ENCODE results near the gene CRACDL. TPM values are rescaled to one million over a fixed set of nuclear protein-coding genes. Genes with fewer than 3 reads are reported as not detected.
A peak's percentile ranks its signal among the peaks of the same experiment; 100 is the strongest.

Gene CRACDL
- total RNA-seq, 1 experiment from 2014 or later, result 1.1 TPM

DNA sequence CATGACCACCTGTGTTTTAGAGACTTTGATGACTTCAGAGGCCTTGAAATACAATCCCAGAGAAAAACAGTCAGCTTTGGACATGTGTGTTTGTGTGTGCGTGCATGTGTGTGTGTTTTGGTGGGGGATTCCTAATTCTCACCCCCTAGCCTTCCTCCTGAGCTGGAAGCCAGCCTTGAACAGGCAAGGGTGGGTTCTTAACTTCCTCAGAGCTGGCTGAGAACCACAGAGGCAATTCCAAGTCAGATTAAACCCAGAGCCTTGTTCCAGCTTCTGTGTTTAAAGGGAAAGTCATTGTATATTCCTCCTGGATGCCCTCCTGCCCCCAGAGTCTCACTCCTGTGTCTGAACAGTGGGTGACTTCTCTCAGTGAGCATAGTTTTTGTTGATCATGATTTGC, 159.9 kb downstream of the CRACDL start:
- peaks cover 15% of the 10 kb centered on the region for H3K4me1 ChIP-seq
- no TSS peak for BruUV-seq (replicated peaks)
- peaks cover 20% of the 10 kb centered on the region for H3K4me1 Mint-ChIP-seq (ENCODE audit: low read depth, unreplicated experiment)
- ChIA-PET POLR2A (no interaction called here), CTCF (interaction anchor here (1.6 kb wide), 1 partner anchor 127 kb away, joined by 5 read pairs; no protein-coding TSS in a partner anchor)
- no peak overlapping the region for H3K27ac Mint-ChIP-seq (ENCODE audit: unreplicated experiment)
- H3K36me3 Mint-ChIP-seq (ENCODE audit: insufficient read depth, unreplicated experiment), result no peaks in the 10 kb centered on the region
- H3K27me3 ChIP-seq (replicated peaks; ENCODE audit: control insufficient read depth, insufficient read depth, low read length), result no peaks in the 10 kb centered on the region
- no peaks in the 10 kb centered on the region for H3K27me3 Mint-ChIP-seq (ENCODE audit: insufficient read depth, unreplicated experiment)
- no peak overlapping the region for H3K4me3 ChIP-seq (ENCODE audit: low read depth, low read length)
- no peaks in the 10 kb centered on the region for H3K9me3 Mint-ChIP-seq (ENCODE audit: unreplicated experiment)
- intact Hi-C loops (cut with micrococcal nuclease; ENCODE audit: unreplicated experiment), result no loop called here
- no peaks in the 10 kb centered on the region for H3K9me3 ChIP-seq
- DNase-seq, result no peak
- H3K4me3 Mint-ChIP-seq (ENCODE audit: unreplicated experiment), result no peak overlapping the region
- H3K36me3 ChIP-seq (ENCODE audit: control insufficient read depth, insufficient read depth, low read length), result no peaks in the 10 kb centered on the region
- TF ChIP-seq, protein P1, sequence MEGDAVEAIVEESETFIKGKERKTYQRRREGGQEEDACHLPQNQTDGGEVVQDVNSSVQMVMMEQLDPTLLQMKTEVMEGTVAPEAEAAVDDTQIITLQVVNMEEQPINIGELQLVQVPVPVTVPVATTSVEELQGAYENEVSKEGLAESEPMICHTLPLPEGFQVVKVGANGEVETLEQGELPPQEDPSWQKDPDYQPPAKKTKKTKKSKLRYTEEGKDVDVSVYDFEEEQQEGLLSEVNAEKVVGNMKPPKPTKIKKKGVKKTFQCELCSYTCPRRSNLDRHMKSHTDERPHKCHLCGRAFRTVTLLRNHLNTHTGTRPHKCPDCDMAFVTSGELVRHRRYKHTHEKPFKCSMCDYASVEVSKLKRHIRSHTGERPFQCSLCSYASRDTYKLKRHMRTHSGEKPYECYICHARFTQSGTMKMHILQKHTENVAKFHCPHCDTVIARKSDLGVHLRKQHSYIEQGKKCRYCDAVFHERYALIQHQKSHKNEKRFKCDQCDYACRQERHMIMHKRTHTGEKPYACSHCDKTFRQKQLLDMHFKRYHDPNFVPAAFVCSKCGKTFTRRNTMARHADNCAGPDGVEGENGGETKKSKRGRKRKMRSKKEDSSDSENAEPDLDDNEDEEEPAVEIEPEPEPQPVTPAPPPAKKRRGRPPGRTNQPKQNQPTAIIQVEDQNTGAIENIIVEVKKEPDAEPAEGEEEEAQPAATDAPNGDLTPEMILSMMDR (IDR thresholded peaks at IDR 0.05; ENCODE audit: insufficient read depth in 1 of 2, low read depth in 1 of 2, low read length in 1 of 2, severe bottlenecking in 1 of 2, unreplicated experiment in 1 of 2), result no peak

DNA sequence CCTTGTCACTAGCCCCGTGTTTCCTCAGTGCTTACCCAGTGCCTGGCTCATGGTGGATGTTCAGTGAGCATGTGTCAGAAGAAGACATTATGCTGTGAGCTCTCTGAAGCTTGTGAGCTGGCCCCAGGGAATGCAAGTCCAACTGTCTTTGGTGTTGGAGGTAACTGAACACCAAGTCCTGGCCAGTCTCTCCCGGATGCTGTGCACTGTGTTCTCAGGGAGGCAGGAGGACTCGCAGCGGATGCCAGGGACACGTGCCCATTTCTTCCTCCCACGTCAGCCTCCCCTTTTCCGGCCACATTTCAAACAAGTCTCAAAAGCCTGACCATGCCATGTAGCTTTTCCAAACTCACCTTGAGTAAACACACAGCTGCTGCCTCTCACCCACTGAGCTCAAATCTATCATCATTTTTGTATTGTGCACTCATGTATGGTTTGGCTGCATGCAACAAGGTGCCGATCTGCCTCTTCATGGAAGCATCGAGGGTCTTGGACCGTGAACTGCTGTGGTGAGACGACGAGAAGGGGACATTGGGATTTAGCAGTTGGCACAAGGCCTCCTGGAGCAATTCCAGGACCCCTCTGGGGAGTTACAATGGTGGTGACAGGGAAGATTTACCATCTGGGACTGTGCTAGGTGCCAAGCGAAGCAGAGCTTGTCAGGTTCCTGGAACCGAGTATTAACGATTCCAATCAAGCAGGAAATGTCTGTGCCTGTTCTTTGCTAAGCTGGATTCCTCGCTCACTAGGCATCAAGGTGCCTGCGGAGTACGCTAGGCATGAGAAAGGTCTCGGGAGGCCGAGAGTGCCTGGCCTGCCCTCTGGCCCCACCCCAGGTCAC, 160.7 kb downstream of the CRACDL start:
- no TSS peak for BruUV-seq (replicated peaks)
- Mint-ChIP-seq H3K4me3 (ENCODE audit: unreplicated experiment) (no peak overlapping the region), H3K4me1 (ENCODE audit: low read depth, unreplicated experiment) (peaks cover 24% of the 10 kb centered on the region), H3K9me3 (ENCODE audit: unreplicated experiment) (no peaks in the 10 kb centered on the region), H3K36me3 (ENCODE audit: insufficient read depth, unreplicated experiment) (no peaks in the 10 kb centered on the region), H3K27ac (ENCODE audit: unreplicated experiment) (peak overlapping the region; percentile 14), H3K27me3 (ENCODE audit: insufficient read depth, unreplicated experiment) (no peaks in the 10 kb centered on the region)
- Histone ChIP-seq H3K4me3 (ENCODE audit: low read depth, low read length) (no peak overlapping the region), H3K4me1 (peaks cover 15% of the 10 kb centered on the region), H3K27me3 (replicated peaks; ENCODE audit: control insufficient read depth, insufficient read depth, low read length) (no peaks in the 10 kb centered on the region), H3K36me3 (ENCODE audit: control insufficient read depth, insufficient read depth, low read length) (no peaks in the 10 kb centered on the region), H3K9me3 (no peaks in the 10 kb centered on the region)
- ChIA-PET POLR2A (no interaction called here), CTCF (interaction anchor here (1.6 kb wide), 1 partner anchor 126 kb away, joined by 5 read pairs; no protein-coding TSS in a partner anchor)
- intact Hi-C loops (cut with micrococcal nuclease; ENCODE audit: unreplicated experiment), result no loop called here
- DNase-seq, result no peak
- TF ChIP-seq, protein P1 (IDR thresholded peaks at IDR 0.05; ENCODE audit: insufficient read depth in 1 of 2, low read depth in 1 of 2, low read length in 1 of 2, severe bottlenecking in 1 of 2, unreplicated experiment in 1 of 2), result no peak

DNA sequence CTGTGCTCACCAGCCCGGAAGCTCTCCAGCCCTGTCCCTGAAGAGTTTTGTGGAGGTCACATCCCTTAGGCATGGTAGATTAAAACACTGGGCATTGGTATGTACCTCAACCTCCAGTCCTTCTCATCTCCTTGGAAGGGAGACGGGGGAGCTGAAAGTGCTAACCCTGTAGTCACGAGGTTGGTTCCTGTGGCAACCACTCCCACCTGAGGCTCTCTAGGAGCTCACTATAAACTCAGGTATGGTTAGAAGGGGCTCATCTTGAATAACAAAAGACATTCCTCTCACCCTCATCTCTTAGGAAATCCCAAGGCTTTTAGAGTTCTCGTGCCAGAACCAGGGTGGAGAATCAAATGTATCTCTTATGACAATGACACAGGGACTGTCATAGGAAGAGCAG, 162.1 kb downstream of the CRACDL start:
- ChIA-PET CTCF (interaction anchor here (0.8 kb wide), 1 partner anchor 125 kb away, joined by 3 read pairs; no protein-coding TSS in a partner anchor), POLR2A (no interaction called here)
- Histone ChIP-seq H3K4me1 (peaks cover 9% of the 10 kb centered on the region), H3K9me3 (no peaks in the 10 kb centered on the region), H3K4me3 (ENCODE audit: low read depth, low read length) (no peak overlapping the region), H3K36me3 (ENCODE audit: control insufficient read depth, insufficient read depth, low read length) (no peaks in the 10 kb centered on the region), H3K27me3 (replicated peaks; ENCODE audit: control insufficient read depth, insufficient read depth, low read length) (no peaks in the 10 kb centered on the region)
- no peak for DNase-seq
- intact Hi-C loops (cut with micrococcal nuclease; ENCODE audit: unreplicated experiment), result no loop called here
- BruUV-seq (replicated peaks), result no TSS peak
- H3K27ac Mint-ChIP-seq (ENCODE audit: unreplicated experiment), result no peak overlapping the region
- TF ChIP-seq, protein P1 (IDR thresholded peaks at IDR 0.05; ENCODE audit: insufficient read depth in 1 of 2, low read depth in 1 of 2, low read length in 1 of 2, severe bottlenecking in 1 of 2, unreplicated experiment in 1 of 2), result no peak
- no peaks in the 10 kb centered on the region for H3K27me3 Mint-ChIP-seq (ENCODE audit: insufficient read depth, unreplicated experiment)
- no peaks in the 10 kb centered on the region for H3K36me3 Mint-ChIP-seq (ENCODE audit: insufficient read depth, unreplicated experiment)
- no peaks in the 10 kb centered on the region for H3K9me3 Mint-ChIP-seq (ENCODE audit: unreplicated experiment)
- no peak overlapping the region for H3K4me3 Mint-ChIP-seq (ENCODE audit: unreplicated experiment)
- peaks cover 31% of the 10 kb centered on the region for H3K4me1 Mint-ChIP-seq (ENCODE audit: low read depth, unreplicated experiment)
